Endodermal cell (in vitro differentiated cells): ENCODE measurements around the gene PCYT1A. TPM values are rescaled to one million over a fixed set of nuclear protein-coding genes. Genes with fewer than 3 reads are reported as not detected.

ENCODE experiments used
- DNase-seq: peaks from one replicate; pipeline ENCODE4 v3.0.0-alpha.2; 2017
- H3K27ac ChIP-seq: 2 replicates; pipeline ENCODE4 v1.5.1; 2013; ENCODE audit warnings: mild to moderate bottlenecking, low read depth, low read length, moderate library complexity
- H3K27me3 ChIP-seq: 2 replicates; pipeline ENCODE4 v1.6.1; 2013; ENCODE audit warnings: mild to moderate bottlenecking, low read length, moderate library complexity; ENCODE audit not compliant: insufficient read depth, control insufficient read depth, poor library complexity, severe bottlenecking
- H3K36me3 ChIP-seq: 2 replicates; pipeline ENCODE4 v1.7.0; 2013; ENCODE audit warnings: mild to moderate bottlenecking, low read length, moderate library complexity; ENCODE audit not compliant: control insufficient read depth, insufficient read depth
- H3K4me1 ChIP-seq: one replicate; pipeline ENCODE4 v1.7.0; 2013; ENCODE audit warnings: low read length; ENCODE audit not compliant: control insufficient read depth, insufficient read depth
- H3K4me3 ChIP-seq: 2 replicates; pipeline ENCODE4 v1.5.1; 2013; ENCODE audit warnings: mild to moderate bottlenecking, low read length, moderate library complexity
- H3K9ac ChIP-seq: 2 replicates; pipeline ENCODE4 v1.6.1; 2013; ENCODE audit warnings: mild to moderate bottlenecking, low read length, moderate library complexity; ENCODE audit not compliant: poor library complexity, severe bottlenecking; ENCODE audit errors: extremely low read depth
- H3K9me3 ChIP-seq: 2 replicates; pipeline ENCODE4 v1.6.1; 2013; ENCODE audit warnings: mild to moderate bottlenecking, low read length, moderate library complexity; ENCODE audit not compliant: control insufficient read depth
- H3K27ac Mint-ChIP-seq: 2 replicates; pipeline ENCODE4 v1.8.0; 2020; ENCODE audit warnings: mixed read lengths
- H3K27me3 Mint-ChIP-seq: 2 replicates; pipeline ENCODE4 v1.8.0; 2021; ENCODE audit warnings: mild to moderate bottlenecking, mixed read lengths; ENCODE audit not compliant: insufficient read depth
- H3K36me3 Mint-ChIP-seq: 2 replicates; pipeline ENCODE4 v1.8.0; 2020; ENCODE audit warnings: low read depth, mixed read lengths
- H3K4me1 Mint-ChIP-seq: 2 replicates; pipeline ENCODE4 v1.8.0; 2020; ENCODE audit warnings: mixed read lengths
- H3K4me3 Mint-ChIP-seq: 2 replicates; pipeline ENCODE4 v1.8.0; 2020; ENCODE audit warnings: mild to moderate bottlenecking, moderate library complexity, mixed read lengths
- H3K9me3 Mint-ChIP-seq: 2 replicates; pipeline ENCODE4 v1.8.0; 2020; ENCODE audit warnings: mild to moderate bottlenecking, mixed read lengths
- WGBS, 2 experiments: methylation state at CpG; one replicate each; pipeline versions ENCODE4 v1.1.5 to v1.1.7; 2013; ENCODE audit warnings: missing lambda C conversion rate in 2 of 2, mixed read lengths in 1 of 2; ENCODE audit not compliant: insufficient coverage in 1 of 2, insufficient read length in 1 of 2; 5-methylcytosine and 5-hydroxymethylcytosine counted together
- total RNA-seq, 2 donors: library from RNA; stranded (reverse); fragmentation: NEBNext Ultra II Directional in 1 of 2; extraction: Animal tissue kit (Norgen Biotek cat#: 25700) in 1 of 2; gene quantifications; 2 replicates in 1 of 2; 3 replicates in 1 of 2; pipeline ENCODE4 v1.2.1, GENCODE V29; 2021
- TF ChIP-seq, protein P1 (sequence below): fragments of 200-600 bp; sonication (generic); conservative IDR thresholded peaks from 2 replicates; pipeline ENCODE4 v1.5.0; 2021; ENCODE audit warnings: antibody characterized with exemption, mild to moderate bottlenecking

The PCYT1A gene
- total RNA-seq, 2 donors from 2014 or later: 30.2 to 32.5 TPM

GRCh38 chr3:196219194-196219969, 68.1 kb downstream of the PCYT1A start:
- Histone ChIP-seq H3K9me3 (no peaks in the 10 kb centered on the region), H3K9ac (no peak overlapping the region), H3K4me3 (no peak overlapping the region), H3K27ac (peak overlapping the region; percentile 41), H3K27me3 (no peaks in the 10 kb centered on the region), H3K36me3 (no peaks in the 10 kb centered on the region), H3K4me1 (peaks cover 6% of the 10 kb centered on the region)
- H3K27me3 Mint-ChIP-seq: peaks cover 6% of the 10 kb centered on the region
- no peak overlapping the region for H3K27ac Mint-ChIP-seq
- H3K9me3 Mint-ChIP-seq: no peaks in the 10 kb centered on the region
- no peak overlapping the region for H3K4me3 Mint-ChIP-seq
- H3K4me1 Mint-ChIP-seq: peaks cover 7% of the 10 kb centered on the region
- WGBS, 2 experiments: 78 to 85% methylated on average over 19 of the region's 19 CpGs
- peak; percentile 69 for DNase-seq
- TF ChIP-seq, protein P1, sequence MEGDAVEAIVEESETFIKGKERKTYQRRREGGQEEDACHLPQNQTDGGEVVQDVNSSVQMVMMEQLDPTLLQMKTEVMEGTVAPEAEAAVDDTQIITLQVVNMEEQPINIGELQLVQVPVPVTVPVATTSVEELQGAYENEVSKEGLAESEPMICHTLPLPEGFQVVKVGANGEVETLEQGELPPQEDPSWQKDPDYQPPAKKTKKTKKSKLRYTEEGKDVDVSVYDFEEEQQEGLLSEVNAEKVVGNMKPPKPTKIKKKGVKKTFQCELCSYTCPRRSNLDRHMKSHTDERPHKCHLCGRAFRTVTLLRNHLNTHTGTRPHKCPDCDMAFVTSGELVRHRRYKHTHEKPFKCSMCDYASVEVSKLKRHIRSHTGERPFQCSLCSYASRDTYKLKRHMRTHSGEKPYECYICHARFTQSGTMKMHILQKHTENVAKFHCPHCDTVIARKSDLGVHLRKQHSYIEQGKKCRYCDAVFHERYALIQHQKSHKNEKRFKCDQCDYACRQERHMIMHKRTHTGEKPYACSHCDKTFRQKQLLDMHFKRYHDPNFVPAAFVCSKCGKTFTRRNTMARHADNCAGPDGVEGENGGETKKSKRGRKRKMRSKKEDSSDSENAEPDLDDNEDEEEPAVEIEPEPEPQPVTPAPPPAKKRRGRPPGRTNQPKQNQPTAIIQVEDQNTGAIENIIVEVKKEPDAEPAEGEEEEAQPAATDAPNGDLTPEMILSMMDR: no peak
- no peaks in the 10 kb centered on the region for H3K36me3 Mint-ChIP-seq

DNA sequence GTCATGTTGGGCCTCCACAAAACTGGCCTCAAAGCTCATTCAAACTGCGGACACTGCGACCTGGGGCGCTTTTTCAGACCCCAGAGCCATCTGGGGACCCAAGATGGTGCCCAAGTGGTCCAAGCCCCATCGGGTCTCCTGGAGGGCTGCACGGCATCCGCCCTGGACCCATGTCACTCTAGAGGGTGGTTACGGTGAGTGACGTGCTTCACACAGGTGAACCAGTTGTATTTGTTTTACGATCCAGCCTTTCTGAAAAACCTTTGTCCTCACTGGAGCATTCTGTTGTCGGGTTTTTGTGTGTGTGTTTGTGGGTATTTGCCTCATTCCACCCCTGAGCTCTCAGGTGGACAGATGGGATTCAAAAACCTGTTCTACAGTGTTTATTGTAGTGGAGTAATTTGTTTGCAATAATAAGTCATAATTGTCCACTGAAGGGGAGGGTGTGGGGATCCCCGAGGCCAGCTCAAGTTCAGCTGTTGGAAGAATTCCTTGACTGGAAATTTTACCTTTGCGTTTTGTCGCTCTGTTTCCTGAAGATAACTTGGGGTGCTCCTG, 69.3 kb downstream of the PCYT1A start:
- H3K36me3 ChIP-seq: no peaks in the 10 kb centered on the region
- no peak for DNase-seq

DNA sequence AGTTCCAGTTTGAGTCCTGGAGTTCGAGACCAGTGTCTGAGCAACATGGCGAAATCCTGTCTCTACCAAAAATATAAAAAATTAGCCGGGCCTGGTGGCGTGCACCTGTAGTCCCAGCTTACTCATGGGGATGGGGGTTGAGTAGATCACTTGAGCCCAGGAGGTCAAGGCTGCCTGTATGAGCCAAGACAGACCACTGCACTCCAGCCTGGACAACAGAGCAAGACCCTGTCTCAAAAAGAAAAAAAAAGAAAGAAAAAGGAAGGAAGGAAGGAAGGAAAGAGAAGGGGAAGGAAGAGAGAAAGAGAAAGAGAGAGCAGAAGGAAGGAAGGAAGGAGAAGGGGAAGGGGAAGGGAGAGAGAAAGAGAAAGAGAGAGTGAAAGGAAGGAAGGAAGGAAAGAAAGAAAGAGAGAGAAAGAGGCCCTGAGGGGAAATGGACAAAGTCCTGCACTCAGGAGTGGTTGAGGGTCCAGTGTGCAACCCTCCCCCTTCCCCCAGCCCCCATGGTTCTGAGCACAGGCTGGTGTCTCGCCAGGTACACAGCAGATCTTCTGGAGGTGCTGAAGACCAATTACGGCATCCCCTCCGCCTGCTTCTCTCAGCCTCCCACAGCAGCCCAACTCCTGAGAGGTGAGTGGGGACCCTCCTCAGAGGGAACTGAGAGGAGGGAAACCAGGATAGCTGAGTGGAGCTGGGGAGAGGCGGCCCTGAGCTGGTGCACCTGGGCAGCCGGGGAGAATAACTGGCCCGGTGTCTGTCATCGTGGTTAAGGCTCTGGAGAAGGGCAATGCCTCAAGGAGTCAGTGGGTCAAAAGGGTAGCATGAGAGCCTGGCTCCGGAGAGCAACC, 70.0 kb downstream of the PCYT1A start:
- H3K27me3 Mint-ChIP-seq: peaks cover 6% of the 10 kb centered on the region
- Histone ChIP-seq H3K9me3 (no peaks in the 10 kb centered on the region), H3K27me3 (no peaks in the 10 kb centered on the region), H3K4me3 (no peak overlapping the region), H3K4me1 (peaks cover 6% of the 10 kb centered on the region), H3K27ac (no peak overlapping the region), H3K9ac (no peak overlapping the region), H3K36me3 (no peaks in the 10 kb centered on the region)
- DNase-seq: no peak
- H3K4me1 Mint-ChIP-seq: peaks cover 9% of the 10 kb centered on the region
- TF ChIP-seq, protein P1: no peak
- H3K9me3 Mint-ChIP-seq: no peaks in the 10 kb centered on the region
- no peaks in the 10 kb centered on the region for H3K36me3 Mint-ChIP-seq
- no peak overlapping the region for H3K27ac Mint-ChIP-seq
- no peak overlapping the region for H3K4me3 Mint-ChIP-seq
- WGBS, 2 experiments: 94 to 95% methylated on average over 6 to 12 of the region's 12 CpGs

More for the DNA sequence above, 69.3 kb downstream of the PCYT1A start:
- H3K9me3 Mint-ChIP-seq: no peaks in the 10 kb centered on the region
- no peak overlapping the region for H3K9ac ChIP-seq
- no peaks in the 10 kb centered on the region for H3K9me3 ChIP-seq
- peaks cover 6% of the 10 kb centered on the region for H3K27me3 Mint-ChIP-seq
- TF ChIP-seq, protein P1: no peak
- no peak overlapping the region for H3K27ac Mint-ChIP-seq
- H3K4me3 ChIP-seq: no peak overlapping the region
- H3K4me3 Mint-ChIP-seq: no peak overlapping the region
- no peaks in the 10 kb centered on the region for H3K36me3 Mint-ChIP-seq
- no peak overlapping the region for H3K27ac ChIP-seq
- 94 to 98% methylated on average over 12 to 13 of the region's 13 CpGs for WGBS, 2 experiments
- H3K4me1 ChIP-seq: peaks cover 6% of the 10 kb centered on the region
- no peaks in the 10 kb centered on the region for H3K27me3 ChIP-seq
- peaks cover 9% of the 10 kb centered on the region for H3K4me1 Mint-ChIP-seq
